ENCODE data around the gene POSTN. TPM values are rescaled to one million over a fixed set of nuclear protein-coding genes. Genes with fewer than 3 reads are reported as not detected.

Gene POSTN, protein sequence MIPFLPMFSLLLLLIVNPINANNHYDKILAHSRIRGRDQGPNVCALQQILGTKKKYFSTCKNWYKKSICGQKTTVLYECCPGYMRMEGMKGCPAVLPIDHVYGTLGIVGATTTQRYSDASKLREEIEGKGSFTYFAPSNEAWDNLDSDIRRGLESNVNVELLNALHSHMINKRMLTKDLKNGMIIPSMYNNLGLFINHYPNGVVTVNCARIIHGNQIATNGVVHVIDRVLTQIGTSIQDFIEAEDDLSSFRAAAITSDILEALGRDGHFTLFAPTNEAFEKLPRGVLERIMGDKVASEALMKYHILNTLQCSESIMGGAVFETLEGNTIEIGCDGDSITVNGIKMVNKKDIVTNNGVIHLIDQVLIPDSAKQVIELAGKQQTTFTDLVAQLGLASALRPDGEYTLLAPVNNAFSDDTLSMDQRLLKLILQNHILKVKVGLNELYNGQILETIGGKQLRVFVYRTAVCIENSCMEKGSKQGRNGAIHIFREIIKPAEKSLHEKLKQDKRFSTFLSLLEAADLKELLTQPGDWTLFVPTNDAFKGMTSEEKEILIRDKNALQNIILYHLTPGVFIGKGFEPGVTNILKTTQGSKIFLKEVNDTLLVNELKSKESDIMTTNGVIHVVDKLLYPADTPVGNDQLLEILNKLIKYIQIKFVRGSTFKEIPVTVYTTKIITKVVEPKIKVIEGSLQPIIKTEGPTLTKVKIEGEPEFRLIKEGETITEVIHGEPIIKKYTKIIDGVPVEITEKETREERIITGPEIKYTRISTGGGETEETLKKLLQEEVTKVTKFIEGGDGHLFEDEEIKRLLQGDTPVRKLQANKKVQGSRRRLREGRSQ
- total RNA-seq (2022; extraction: Qiagen RNA extraction), result 0.05 to 0.06 TPM (median 0.05 TPM) in 3 of 5 replicates, not detected in the others

GRCh38 chr13:37598597-37598996, at the start of gene POSTN:
TSS of gene POSTN (minus strand) at chr13:37598768. CDS start at chr13:37598726, 42 bp downstream.

Measured in A549 treated with AZD2906 at 1 μM for 4 hours (cell line).